Mammary epithelial cell (primary cell): ENCODE measurements around the gene KANK3.

Experiments
- CTCF ChIP-seq, 2 donors: IDR thresholded peaks in 1 of 2; conservative IDR thresholded peaks in 1 of 2; 2 replicates each; pipeline ENCODE4 v1.5.1; 2011 to 2012; ENCODE audit warnings: inconsistent platforms in 2 of 2, low read length in 2 of 2, mild to moderate bottlenecking in 2 of 2, control low read depth in 1 of 2, low read depth in 1 of 2; ENCODE audit not compliant: insufficient read depth in 1 of 2; ENCODE audit errors: extremely low read depth in 1 of 2
- EZH2 ChIP-seq: IDR thresholded peaks from 2 replicates; pipeline ENCODE4 v1.6.1; 2012; ENCODE audit warnings: low read length, inconsistent platforms, borderline replicate concordance

DNA sequence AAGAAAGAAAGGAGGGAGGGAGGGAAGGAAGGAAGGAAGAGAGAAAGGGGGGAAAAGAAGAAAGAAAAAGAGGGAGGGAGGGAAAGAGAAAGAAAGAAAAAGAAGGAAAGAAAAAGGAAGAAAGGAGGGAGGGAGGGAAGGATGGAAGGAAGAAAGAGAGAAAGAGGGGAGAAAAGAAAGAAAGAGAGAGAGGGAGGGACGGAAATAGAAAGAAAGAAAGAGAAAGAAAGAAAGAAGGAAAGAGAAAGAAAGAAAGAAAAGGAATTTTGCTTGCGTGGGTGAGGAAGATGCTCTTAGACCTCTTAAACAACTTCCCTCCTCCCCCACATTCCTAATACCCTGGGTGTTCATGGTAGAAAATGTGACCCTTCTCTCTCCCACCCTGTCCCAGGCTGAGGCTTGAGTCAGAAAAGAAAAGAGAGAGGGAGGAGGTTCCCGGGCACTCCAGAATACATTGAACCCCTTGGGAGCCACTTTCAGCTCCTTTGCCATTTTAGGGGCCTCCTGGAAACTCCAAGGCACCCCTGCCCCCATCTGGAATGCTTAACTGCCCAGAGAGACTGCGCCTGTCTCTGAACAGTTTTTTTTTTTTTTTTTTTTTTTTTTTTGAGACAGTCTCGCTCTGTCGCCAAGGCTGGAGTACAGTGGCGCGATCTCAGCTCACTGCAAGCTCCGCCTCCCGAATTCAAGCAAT lies 9.2 kb upstream of the KANK3 start:
- TF ChIP-seq EZH2 (no peak), CTCF (conservative IDR thresholded peaks at IDR 0.05 in 1 of 2, IDR thresholded peaks at IDR 0.05 in 1 of 2; ENCODE audit: extremely low read depth in 1 of 2, insufficient read depth in 1 of 2, low read depth in 1 of 2, low read length in 2 of 2) (no peak)
